AG10803 (cell line): ENCODE data around the gene SIRPA.

ENCODE experiments used
- DNase-seq: peaks from one replicate; pipeline ENCODE4 v3.0.0; 2010; ENCODE audit warnings: low read depth
- H3K4me3 ChIP-seq: 2 replicates; pipeline ENCODE4 v1.5.1; 2011; ENCODE audit warnings: mild to moderate bottlenecking, low read length, control low read depth
- TF ChIP-seq, protein P1 (sequence below): conservative IDR thresholded peaks from 2 replicates; pipeline ENCODE4 v1.5.1; 2011; ENCODE audit warnings: mild to moderate bottlenecking, low read length, control low read depth, inconsistent platforms

The SIRPA gene

DNA sequence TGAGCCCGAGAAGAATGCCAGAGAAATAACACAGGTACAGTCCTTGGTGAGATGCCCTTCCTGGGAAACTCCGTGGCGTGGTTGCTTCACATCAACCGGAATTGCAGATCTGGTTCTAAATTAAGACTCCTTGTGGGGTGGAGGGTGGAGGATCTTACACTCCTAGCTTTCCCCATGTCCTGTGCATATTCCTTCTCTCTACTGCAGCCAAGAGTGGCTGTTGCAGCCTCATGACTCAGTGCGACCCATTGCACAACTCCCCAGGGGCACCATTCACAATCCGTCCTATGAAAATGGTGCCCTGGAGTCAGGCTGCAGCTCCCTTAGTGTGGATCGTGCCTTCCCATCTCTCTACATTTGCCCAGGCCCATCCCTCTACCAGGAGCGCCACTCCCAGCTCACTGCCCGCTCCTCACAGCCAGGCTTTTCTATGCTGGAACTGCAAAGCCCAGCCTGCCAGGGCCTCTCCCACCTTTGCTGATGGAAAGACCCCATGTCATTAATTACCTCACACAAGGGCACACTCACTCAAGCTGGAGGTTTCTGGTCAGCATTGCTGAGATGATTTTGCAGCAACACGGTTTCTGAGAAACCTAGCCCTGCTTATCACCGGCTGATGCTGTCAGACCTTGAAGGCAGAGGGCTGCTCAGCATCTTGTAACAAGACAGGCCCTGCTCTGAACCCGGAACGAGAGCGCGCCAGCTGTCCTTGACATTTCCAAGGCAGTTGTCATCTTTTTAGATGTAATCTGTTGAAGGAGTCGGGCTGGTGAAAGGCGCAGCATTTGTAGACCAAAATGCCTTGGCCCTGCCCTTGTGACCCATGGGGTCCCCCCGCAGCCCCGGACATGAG is 39.7 kb downstream of the SIRPA start:
- DNase-seq: peak; percentile 98
- no peak overlapping the region for H3K4me3 ChIP-seq
- TF ChIP-seq, protein P1, sequence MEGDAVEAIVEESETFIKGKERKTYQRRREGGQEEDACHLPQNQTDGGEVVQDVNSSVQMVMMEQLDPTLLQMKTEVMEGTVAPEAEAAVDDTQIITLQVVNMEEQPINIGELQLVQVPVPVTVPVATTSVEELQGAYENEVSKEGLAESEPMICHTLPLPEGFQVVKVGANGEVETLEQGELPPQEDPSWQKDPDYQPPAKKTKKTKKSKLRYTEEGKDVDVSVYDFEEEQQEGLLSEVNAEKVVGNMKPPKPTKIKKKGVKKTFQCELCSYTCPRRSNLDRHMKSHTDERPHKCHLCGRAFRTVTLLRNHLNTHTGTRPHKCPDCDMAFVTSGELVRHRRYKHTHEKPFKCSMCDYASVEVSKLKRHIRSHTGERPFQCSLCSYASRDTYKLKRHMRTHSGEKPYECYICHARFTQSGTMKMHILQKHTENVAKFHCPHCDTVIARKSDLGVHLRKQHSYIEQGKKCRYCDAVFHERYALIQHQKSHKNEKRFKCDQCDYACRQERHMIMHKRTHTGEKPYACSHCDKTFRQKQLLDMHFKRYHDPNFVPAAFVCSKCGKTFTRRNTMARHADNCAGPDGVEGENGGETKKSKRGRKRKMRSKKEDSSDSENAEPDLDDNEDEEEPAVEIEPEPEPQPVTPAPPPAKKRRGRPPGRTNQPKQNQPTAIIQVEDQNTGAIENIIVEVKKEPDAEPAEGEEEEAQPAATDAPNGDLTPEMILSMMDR: no peak

DNA sequence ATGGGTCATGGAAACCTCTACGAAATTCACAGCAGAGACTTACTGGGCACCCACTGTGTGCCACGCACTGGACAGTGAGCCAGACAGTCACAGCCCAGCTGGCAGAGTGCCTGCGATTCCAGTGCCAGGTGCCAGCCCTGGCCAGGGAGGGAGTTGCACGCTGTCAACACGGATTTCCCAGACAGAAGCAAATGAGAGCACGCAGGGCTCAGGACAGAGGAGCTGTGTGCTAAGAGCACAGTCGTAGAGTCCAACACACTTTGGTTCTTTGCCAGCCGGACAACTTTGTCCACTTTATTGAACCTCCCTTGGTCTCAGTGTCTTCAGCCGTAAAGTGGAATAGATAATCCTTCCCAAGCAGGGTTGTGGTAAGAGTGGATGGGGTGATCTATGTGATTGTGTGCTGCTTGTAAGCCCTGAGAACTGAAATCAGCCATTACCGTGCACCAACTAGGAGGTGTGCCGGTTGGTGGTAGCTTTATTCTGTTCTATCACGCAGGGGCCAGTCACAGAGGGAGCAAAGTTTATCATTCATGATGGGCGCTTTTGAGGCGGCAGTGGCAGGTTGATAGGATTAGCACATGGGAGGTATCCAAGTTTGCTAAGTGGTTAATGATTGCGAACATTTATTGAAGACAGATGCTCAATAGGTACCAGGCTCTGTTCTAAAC is 40.6 kb downstream of the SIRPA start:
- TF ChIP-seq, protein P1: no peak
- no peak for DNase-seq
- no peak overlapping the region for H3K4me3 ChIP-seq

DNA sequence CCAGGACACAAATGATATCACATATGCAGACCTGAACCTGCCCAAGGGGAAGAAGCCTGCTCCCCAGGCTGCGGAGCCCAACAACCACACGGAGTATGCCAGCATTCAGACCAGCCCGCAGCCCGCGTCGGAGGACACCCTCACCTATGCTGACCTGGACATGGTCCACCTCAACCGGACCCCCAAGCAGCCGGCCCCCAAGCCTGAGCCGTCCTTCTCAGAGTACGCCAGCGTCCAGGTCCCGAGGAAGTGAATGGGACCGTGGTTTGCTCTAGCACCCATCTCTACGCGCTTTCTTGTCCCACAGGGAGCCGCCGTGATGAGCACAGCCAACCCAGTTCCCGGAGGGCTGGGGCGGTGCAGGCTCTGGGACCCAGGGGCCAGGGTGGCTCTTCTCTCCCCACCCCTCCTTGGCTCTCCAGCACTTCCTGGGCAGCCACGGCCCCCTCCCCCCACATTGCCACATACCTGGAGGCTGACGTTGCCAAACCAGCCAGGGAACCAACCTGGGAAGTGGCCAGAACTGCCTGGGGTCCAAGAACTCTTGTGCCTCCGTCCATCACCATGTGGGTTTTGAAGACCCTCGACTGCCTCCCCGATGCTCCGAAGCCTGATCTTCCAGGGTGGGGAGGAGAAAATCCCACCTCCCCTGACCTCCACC is 42.2 kb downstream of the SIRPA start:
- no peak overlapping the region for H3K4me3 ChIP-seq
- TF ChIP-seq, protein P1: no peak

DNA sequence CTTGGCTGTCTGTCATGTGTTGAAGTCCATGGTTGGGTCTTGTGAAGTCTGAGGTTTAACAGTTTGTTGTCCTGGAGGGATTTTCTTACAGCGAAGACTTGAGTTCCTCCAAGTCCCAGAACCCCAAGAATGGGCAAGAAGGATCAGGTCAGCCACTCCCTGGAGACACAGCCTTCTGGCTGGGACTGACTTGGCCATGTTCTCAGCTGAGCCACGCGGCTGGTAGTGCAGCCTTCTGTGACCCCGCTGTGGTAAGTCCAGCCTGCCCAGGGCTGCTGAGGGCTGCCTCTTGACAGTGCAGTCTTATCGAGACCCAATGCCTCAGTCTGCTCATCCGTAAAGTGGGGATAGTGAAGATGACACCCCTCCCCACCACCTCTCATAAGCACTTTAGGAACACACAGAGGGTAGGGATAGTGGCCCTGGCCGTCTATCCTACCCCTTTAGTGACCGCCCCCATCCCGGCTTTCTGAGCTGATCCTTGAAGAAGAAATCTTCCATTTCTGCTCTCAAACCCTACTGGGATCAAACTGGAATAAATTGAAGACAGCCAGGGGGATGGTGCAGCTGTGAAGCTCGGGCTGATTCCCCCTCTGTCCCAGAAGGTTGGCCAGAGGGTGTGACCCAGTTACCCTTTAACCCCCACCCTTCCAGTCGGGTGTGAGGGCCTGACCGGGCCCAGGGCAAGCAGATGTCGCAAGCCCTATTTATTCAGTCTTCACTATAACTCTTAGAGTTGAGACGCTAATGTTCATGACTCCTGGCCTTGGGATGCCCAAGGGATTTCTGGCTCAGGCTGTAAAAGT is 43.5 kb downstream of the SIRPA start:
- H3K4me3 ChIP-seq: no peak overlapping the region
- TF ChIP-seq, protein P1: no peak
- no peak for DNase-seq

More for the DNA sequence above, 42.2 kb downstream of the SIRPA start:
- DNase-seq: no peak

DNA sequence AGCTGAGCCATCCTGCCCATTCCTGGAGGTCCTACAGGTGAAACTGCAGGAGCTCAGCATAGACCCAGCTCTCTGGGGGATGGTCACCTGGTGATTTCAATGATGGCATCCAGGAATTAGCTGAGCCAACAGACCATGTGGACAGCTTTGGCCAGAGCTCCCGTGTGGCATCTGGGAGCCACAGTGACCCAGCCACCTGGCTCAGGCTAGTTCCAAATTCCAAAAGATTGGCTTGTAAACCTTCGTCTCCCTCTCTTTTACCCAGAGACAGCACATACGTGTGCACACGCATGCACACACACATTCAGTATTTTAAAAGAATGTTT is 44.0 kb downstream of the SIRPA start:
- TF ChIP-seq, protein P1: no peak
- H3K4me3 ChIP-seq: no peak overlapping the region
- DNase-seq: no peak

DNA sequence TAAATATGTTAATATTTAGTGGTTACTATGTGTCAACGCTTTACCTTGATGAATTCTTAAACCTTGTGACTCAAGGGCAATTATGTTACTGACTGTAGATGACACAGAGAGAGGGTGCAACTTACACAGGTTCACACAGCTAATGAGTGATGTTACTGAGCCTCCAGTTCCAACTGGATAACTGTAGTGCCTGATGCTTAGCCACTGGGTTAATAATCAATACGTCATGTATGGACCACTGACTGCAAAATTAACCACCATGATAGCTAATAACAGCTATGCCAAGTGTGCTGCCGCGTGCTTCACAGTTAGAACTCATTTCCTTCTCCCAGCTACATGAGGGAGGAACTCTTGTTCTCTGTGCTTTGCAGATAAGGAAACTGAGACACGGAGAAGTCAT is 45.4 kb downstream of the SIRPA start:
- TF ChIP-seq, protein P1: no peak
- no peak for DNase-seq
- no peak overlapping the region for H3K4me3 ChIP-seq
